Adrenal gland (tissue), 12 donors: Measurements from ENCODE around the gene BRD7. TPM values are rescaled to one million over a fixed set of nuclear protein-coding genes. Genes with fewer than 3 reads are reported as not detected.

Experiments
- DNase-seq, 7 donors: peaks; one replicate each; pipeline ENCODE4 v3.0.0-alpha.2; 2019 to 2020
- H3K27ac ChIP-seq, 5 donors: fragments of 200-600 bp; sonication (generic) in 4 of 5; 1 replicate in 3 of 5; 2 replicates in 2 of 5; pipeline versions ENCODE4 v1.5.1 to v1.8.0; 2016 to 2020; ENCODE audit warnings: mild to moderate bottlenecking in 1 of 5
- H3K27me3 ChIP-seq: fragments of 200-600 bp; 2 replicates; pipeline ENCODE4 v1.8.0; 2021
- H3K36me3 ChIP-seq, 2 donors: fragments of 200-600 bp; replicated peaks in 1 of 2; 1 replicate in 1 of 2; 2 replicates in 1 of 2; pipeline versions ENCODE4 v1.5.1 to v1.8.0; 2018 to 2022
- H3K4me1 ChIP-seq, 2 donors: fragments of 200-600 bp; replicated peaks in 1 of 2; 1 replicate in 1 of 2; 2 replicates in 1 of 2; pipeline versions ENCODE4 v1.5.1 to v1.8.0; 2018 to 2021
- H3K4me3 ChIP-seq, 4 donors: fragments of 200-600 bp; sonication (generic) in 3 of 4; one replicate each; pipeline ENCODE4 v1.5.1; 2016 to 2018
- H3K9me3 ChIP-seq, 3 donors: fragments of 200-600 bp; sonication (generic) in 1 of 3; replicated peaks in 1 of 3; 1 replicate in 2 of 3; 2 replicates in 1 of 3; pipeline versions ENCODE4 v1.5.1 to v1.8.0; 2016 to 2021
- POLR2A ChIP-seq, 2 donors: fragments of 450-650 bp; IDR thresholded peaks; one replicate each; pipeline ENCODE4 v1.6.1; 2017; ENCODE audit warnings: antibody characterized with exemption in 2 of 2, mild to moderate bottlenecking in 2 of 2, moderate library complexity in 1 of 2
- WGBS, 4 donors: extraction: QIAGEN DNeasy Blood & Tissue Kit in 2 of 4; methylation state at CpG; one replicate each; pipeline versions ENCODE4 v1.1.5 to v1.1.7; 2013 to 2017; 5-methylcytosine and 5-hydroxymethylcytosine counted together
- intact Hi-C, 2 donors: fragments of 100-400 bp; cut with DNase I; formaldehyde crosslinking; loops; one replicate each; pipeline versions ENCODE4 v1.14.1 to v1.15.0; 2022 to 2023
- polyA plus RNA-seq, 3 donors: library from polyadenylated mRNA; stranded (reverse); fragments of 200-250 nt in 2 of 3; fragments of 350-450 nt in 1 of 3; fragmentation: Illumina TruSeq in 1 of 3; extraction: RNeasy Lipid Tissue Mini Kit (QIAGEN cat#74804) in 1 of 3; gene quantifications; one replicate each; pipeline ENCODE4 v1.2.3, GENCODE V29; 2013 to 2014
- total RNA-seq, 9 donors: library from RNA; depleted of rRNA in 4 of 9; stranded (reverse); fragments of >200 nt in 4 of 9; fragments of 120-200 nt in 1 of 9; fragmentation: NEBNext Ultra II Directional in 1 of 9; extraction: Animal tissue kit (Norgen Biotek cat#: 25700) in 1 of 9; gene quantifications; one replicate each; pipeline versions ENCODE4 v1.1.0 to v1.2.4, GENCODE V29; 2013 to 2023
- TF ChIP-seq, protein P1 (sequence below), 6 experiments: fragments of 450-650 bp in 4 of 6; fragments of 200-600 bp in 2 of 6; sonication (generic) in 1 of 6; IDR thresholded peaks; 1 replicate in 5 of 6; 2 replicates in 1 of 6; pipeline versions ENCODE4 v1.5.1 to v1.8.0; 2016 to 2021; ENCODE audit warnings: antibody characterized with exemption in 6 of 6, mild to moderate bottlenecking in 2 of 6, moderate library complexity in 1 of 6
- donor health status: healthy with polysubstance abuse.
- donor health status: Bipolar disorder and iron deficiency.
- donor health status: DM: yes; HTN: yes; CAD: no.
- donor health status: DM: no; HTN: no; CAD: no.
- donor health status: DM: no; HTN: no; CAD: no.
- donor health status: DM: yes; HTN: yes; CAD: no.

The BRD7 gene
- total and polyA plus RNA-seq, 12 donors = 37.2 to 117 (median 58.7) TPM

- intact Hi-C loops = no loop called here
- 8 to 10% (median 9%) methylated on average over 7 of the region's 7 CpGs for WGBS, 4 donors
- TF ChIP-seq, protein P1, sequence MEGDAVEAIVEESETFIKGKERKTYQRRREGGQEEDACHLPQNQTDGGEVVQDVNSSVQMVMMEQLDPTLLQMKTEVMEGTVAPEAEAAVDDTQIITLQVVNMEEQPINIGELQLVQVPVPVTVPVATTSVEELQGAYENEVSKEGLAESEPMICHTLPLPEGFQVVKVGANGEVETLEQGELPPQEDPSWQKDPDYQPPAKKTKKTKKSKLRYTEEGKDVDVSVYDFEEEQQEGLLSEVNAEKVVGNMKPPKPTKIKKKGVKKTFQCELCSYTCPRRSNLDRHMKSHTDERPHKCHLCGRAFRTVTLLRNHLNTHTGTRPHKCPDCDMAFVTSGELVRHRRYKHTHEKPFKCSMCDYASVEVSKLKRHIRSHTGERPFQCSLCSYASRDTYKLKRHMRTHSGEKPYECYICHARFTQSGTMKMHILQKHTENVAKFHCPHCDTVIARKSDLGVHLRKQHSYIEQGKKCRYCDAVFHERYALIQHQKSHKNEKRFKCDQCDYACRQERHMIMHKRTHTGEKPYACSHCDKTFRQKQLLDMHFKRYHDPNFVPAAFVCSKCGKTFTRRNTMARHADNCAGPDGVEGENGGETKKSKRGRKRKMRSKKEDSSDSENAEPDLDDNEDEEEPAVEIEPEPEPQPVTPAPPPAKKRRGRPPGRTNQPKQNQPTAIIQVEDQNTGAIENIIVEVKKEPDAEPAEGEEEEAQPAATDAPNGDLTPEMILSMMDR (IDR thresholded peaks at IDR 0.05) = peak in 2 of 6 experiments; percentile 27 to 32
- TF ChIP-seq POLR2A (IDR thresholded peaks at IDR 0.05) = no peak
- no peak for DNase-seq
- H3K9me3 ChIP-seq = no peaks in the 10 kb centered on the region
- peak overlapping the region in 3 of 5 donors; percentile 41 to 80 (median 71) for H3K27ac ChIP-seq
- peaks cover 0 to 10% of the 10 kb centered on the region in 2 donors for H3K36me3 ChIP-seq
- H3K27me3 ChIP-seq = no peaks in the 10 kb centered on the region
- peaks cover 7 to 39% of the 10 kb centered on the region in 2 donors for H3K4me1 ChIP-seq
- peak overlapping the region in 2 of 4 donors; percentile 8 to 99 for H3K4me3 ChIP-seq
Measured at GRCh38 chr16:50369133-50369804, 481 bp upstream of the BRD7 start.

- DNase-seq = peak in 1 of 7 donors; percentile 22
- 2 to 5% (median 4%) methylated on average over 18 to 23 of the region's 23 CpGs for WGBS, 4 donors
- intact Hi-C loops = no loop called here
- TF ChIP-seq, protein P1 (IDR thresholded peaks at IDR 0.05) = no peak
- peak in 1 of 2 donors; percentile 14 for TF ChIP-seq POLR2A (IDR thresholded peaks at IDR 0.05)
- Histone ChIP-seq H3K4me1 (peaks cover 7 to 39% of the 10 kb centered on the region in 2 donors), H3K4me3 (peak overlapping the region; percentile 56 to 99 (median 86)), H3K27ac (peak overlapping the region in 4 of 5 donors; percentile 30 to 80 (median 74)), H3K27me3 (no peaks in the 10 kb centered on the region), H3K36me3 (peaks cover 0 to 13% of the 10 kb centered on the region in 2 donors), H3K9me3 (no peaks in the 10 kb centered on the region)
Measured at GRCh38 chr16:50367777-50368409, 895 bp downstream of the BRD7 start.

- no peak overlapping the region for H3K27ac ChIP-seq
- no peaks in the 10 kb centered on the region for H3K9me3 ChIP-seq
- TF ChIP-seq, protein P1 (IDR thresholded peaks at IDR 0.05) = no peak
- no peak for TF ChIP-seq POLR2A (IDR thresholded peaks at IDR 0.05)
- no peaks in the 10 kb centered on the region for H3K27me3 ChIP-seq
- intact Hi-C loops = no loop called here
- 24 to 46% (median 29%) methylated on average over 2 of the region's 2 CpGs for WGBS, 4 donors
- H3K36me3 ChIP-seq = peaks cover 0 to 13% of the 10 kb centered on the region in 2 donors
- peaks cover 7 to 47% of the 10 kb centered on the region in 2 donors for H3K4me1 ChIP-seq
- no peak overlapping the region for H3K4me3 ChIP-seq
- DNase-seq = no peak
Measured at GRCh38 chr16:50365791-50366575, 2.8 kb downstream of the BRD7 start.

GRCh38 chr16:50363656-50364055 is 5.1 kb downstream of the BRD7 start:
- Histone ChIP-seq H3K4me3 (no peak overlapping the region), H3K4me1 (peaks cover 10 to 54% of the 10 kb centered on the region in 2 donors), H3K9me3 (no peaks in the 10 kb centered on the region), H3K36me3 (peaks cover 0 to 13% of the 10 kb centered on the region in 2 donors), H3K27me3 (no peaks in the 10 kb centered on the region), H3K27ac (no peak overlapping the region)
- 50 to 93% (median 82%) methylated on average over 10 of the region's 10 CpGs for WGBS, 4 donors
- intact Hi-C loops = no loop called here
- DNase-seq = no peak
- TF ChIP-seq, protein P1 (IDR thresholded peaks at IDR 0.05) = no peak
- TF ChIP-seq POLR2A (IDR thresholded peaks at IDR 0.05) = no peak
